ENCODE data around the gene TKTL1. TPM values are rescaled to one million over a fixed set of nuclear protein-coding genes. Genes with fewer than 3 reads are reported as not detected.

The TKTL1 gene
- total RNA-seq, 1 donor from 2014 or later = 0.18 TPM

GRCh38 chrX:154371017-154371788, 75.6 kb downstream of the TKTL1 start:
- DNase-seq (ENCODE audit: low spot score) (peak; percentile 96), ATAC-seq (peak; percentile 76)
- intact Hi-C loops (cut with DNase I) = no loop called here

GRCh38 chrX:154371789-154372300, 76.2 kb downstream of the TKTL1 start:
- ATAC-seq = no peak
- intact Hi-C loops (cut with DNase I) = no loop called here
- DNase-seq (ENCODE audit: low spot score) = no peak

DNA sequence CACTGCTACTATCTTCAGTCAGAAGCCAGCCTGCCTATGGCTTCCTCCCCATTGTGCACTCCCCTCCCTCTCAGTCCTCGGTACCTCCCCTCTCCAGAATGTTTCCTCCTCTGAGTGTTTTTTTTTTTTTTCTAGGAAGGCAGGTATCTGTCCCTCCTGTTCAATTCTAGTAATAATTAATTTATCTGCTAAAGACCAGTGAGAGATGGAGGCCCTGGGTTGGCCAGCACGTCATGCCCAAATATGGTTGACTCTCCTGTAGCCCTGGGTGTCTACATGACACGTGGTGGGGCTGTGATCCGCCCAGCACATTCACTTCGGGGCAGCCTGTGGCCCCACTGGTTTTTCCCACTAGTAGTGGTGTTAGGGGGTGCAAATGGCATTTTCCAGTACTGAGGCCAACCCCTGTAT, 77.0 kb downstream of the TKTL1 start:
- intact Hi-C loops (cut with DNase I) = no loop called here
- ATAC-seq = no peak

DNA sequence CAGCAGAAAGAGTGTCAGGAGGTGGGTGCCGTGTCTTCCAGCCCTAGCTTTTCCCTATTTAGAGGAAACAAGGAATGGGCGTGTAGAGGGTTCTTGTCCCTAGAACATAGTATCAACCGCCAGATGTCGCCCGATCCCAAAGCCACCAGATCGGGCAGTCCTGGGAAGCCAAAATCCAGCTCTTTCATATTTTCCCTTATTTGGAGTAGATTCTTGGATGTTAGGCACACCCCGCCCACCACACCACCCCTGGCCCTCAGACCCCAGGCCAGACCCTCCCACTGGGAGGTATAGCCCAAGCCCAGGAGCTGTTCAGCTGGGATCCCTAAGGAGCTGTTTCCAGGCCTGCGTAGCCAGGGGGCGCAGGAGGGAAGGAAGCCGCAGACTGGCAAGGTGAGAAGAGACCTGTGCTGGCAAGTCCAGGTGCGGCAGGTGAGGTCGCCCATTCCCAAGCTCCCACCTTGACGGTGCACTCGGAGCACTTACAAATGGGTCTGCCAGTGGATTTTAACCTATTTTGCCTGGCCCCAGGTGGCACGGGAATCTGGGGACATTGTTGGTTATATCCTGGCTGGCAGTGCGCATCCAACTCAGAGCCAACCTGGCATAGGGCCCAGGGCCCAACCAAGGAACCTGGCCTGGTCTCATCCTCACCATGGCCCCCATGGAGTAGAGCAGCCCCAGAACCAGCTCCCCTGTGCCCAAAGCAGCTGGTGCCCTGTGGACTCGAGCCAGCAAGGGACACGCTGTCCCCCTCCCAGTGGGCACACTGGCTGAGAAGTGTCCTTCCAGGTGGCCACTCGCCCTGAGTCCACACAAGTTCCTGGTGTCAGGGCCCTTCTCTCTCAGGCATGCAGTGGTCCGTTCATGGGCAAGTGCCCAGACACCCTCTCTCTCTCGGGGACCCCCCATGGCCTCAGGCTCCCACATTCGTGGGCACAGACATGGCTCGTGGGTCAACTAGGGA, 78.0 kb downstream of the TKTL1 start:
- DNase-seq (ENCODE audit: low spot score) = peak; percentile 79
- intact Hi-C loops (cut with DNase I) = no loop called here
- peak; percentile 5 for ATAC-seq

More for the DNA sequence above, 77.0 kb downstream of the TKTL1 start:
- DNase-seq (ENCODE audit: low spot score) = no peak

DNA sequence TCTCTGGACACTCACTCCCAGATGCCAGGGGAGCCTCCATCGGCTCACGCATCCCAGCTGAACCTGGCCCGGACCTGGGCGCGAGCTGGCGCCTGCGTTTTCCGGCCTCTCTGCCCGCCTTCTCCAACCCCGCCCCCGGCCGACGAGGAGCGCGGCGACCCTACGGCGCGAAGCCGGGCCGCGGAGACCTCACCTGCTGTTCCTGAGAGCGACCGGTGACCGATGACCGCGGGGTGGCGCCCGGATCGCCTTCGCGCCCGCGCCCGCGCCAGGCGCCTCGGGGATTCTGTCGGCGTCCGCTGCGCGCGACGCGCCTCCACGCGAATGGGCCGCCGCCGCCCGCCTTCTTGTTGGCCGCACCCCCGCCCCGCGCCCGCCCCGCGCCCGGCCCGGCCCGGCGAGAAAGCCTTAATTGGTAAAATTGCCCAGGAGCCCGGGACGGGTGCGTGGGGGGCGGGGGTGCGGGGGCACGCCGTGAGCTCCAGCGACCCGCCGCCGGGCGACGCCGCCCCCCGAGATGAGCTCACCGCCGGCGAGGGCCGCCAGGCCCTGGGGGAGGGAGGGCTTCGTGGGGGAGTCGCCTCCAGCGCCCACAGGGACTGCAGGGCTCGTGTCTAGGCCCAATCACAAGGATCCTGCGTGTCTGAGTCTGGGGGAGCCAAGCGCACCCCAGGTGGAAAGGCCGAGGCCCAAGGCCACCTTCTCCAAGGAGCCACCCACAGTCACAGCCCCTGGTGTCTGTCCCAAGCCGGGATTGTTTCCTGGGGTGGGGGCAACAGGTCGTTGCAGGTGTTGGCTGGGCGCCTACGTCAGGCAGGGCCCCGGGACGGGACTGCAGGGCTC, 78.9 kb downstream of the TKTL1 start, which contains the start of gene FLNA:
FLNA (minus strand) TSS at position 322 of the 843 bp plus-strand sequence. CDS start 3,389 bp downstream, outside the sequence.
- DNase-seq (ENCODE audit: low spot score) (no peak), ATAC-seq (no peak)
- intact Hi-C loops (cut with DNase I) = no loop called here

- intact Hi-C loops (cut with DNase I) = no loop called here
- ATAC-seq (no peak), DNase-seq (ENCODE audit: low spot score) (no peak)
Measured at GRCh38 chrX:154375156-154375504, 79.5 kb downstream of the TKTL1 start.

- ATAC-seq = no peak
- DNase-seq (ENCODE audit: low spot score) = no peak
- intact Hi-C loops (cut with DNase I) = no loop called here
Measured at GRCh38 chrX:154376774-154377173, 81.2 kb downstream of the TKTL1 start.

DNA sequence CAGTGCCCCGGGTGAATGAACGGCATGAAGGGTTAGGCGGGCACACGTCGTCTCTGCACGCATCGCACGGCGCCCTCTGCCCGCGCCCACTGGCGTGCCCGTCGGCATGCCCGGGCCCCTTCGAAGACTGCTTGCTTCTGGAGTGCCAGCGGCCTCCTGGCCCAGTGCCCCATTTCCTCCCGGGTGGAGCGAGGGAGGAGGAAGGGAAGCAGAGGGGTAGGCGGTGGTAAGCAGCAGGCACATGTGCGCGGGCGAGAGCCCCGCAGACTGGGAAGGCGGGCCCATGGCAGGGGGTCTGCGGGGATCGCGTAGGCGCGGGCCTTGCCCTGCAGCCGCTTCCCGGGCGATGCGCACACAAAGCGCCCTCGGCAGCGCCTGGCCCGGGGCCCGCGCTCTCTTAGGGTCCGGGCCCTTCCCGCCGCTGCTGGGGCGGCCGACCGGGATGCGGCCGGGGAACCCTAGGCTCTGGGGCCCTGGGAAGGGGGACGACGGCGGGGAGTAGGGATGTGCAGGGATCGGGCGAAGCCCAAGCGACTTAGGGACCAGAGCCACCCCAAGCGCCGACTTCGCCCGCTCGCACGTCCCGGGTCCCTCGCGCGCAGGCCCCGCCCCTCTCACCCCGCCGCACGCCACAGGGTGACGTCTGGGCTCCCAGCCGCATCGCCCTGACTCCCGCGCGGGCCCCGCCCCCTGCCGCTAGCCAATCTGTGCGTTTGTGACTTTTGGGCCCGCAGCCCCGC, 82.6 kb downstream of the TKTL1 start:
- intact Hi-C loops (cut with DNase I) = no loop called here
- DNase-seq (ENCODE audit: low spot score) = peak; percentile 85
- ATAC-seq = no peak

DNA sequence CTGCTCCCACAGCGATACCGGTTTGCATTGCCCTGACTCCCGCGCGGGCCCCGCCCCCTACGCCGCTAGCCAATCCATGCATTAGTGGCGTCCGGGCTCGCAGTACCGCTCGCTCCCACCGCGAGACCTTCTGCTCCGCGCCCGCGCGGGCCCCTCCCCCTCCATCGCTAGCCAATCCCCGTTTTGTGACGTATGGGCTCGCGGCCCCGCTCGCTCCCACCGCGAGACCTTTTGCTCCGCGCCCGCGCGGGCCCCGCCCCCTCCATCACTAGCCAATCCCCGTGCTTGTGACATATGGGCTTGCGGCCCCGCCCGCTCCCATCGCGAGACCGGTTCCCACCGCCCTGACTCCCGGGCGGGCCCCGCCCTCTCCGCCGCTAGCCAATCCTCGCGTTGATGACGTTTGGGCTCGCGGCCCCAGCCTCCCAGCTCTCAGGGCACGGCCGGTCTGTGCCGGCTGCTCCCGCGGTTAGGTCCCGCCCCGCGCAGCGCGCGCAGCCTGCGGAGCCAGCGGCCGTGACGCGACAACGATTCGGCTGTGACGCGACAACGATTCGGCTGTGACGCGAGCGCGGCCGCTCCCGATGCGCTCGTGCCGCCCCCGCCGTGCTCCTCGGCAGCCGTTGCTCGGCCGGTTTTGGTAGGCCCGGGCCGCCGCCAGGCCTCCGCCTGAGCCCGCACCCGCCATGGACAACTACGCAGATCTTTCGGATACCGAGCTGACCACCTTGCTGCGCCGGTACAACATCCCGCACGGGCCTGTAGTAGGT, 83.4 kb downstream of the TKTL1 start, which contains the start of gene EMD:
EMD (plus strand) TSS at position 497 of the 770 bp plus-strand sequence; CDS start at position 687, 190 bp downstream.
- ATAC-seq = peak; percentile 92
- intact Hi-C loops (cut with DNase I) = no loop called here
- peak; percentile 97 for DNase-seq (ENCODE audit: low spot score)

DNA sequence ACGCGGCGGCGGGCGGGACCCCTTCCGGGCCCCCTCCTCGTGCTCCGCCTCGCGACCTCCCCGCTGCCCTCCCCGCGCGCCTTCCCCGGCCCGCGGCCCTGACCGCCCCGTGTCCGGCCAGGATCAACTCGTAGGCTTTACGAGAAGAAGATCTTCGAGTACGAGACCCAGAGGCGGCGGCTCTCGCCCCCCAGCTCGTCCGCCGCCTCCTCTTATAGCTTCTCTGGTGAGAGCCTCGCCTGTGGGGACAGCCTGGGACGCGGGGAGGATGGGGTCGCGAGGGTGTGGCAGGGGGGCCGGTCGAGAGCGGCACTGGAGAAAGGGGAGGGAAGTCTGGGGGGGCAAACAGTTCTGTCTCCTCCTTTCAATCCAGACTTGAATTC, 84.0 kb downstream of the TKTL1 start:
- no peak for ATAC-seq
- intact Hi-C loops (cut with DNase I) = no loop called here
- peak; percentile 68 for DNase-seq (ENCODE audit: low spot score)

Other genes with a start within 250 kb of the TKTL1 start
- gene MECP2, start 198.1 kb upstream of the TKTL1 start, total RNA-seq = 85.6 TPM
- not detected for gene OPN1LW, start 151.6 kb upstream of the TKTL1 start, total RNA-seq
- gene OPN1MW, start 113.2 kb upstream of the TKTL1 start, total RNA-seq = not detected
- not detected for gene OPN1MW2, start 76.0 kb upstream of the TKTL1 start, total RNA-seq
- gene OPN1MW3, start 38.2 kb upstream of the TKTL1 start, total RNA-seq = not detected
- not detected for gene TEX28, start 671 bp upstream of the TKTL1 start, total RNA-seq
- 1,228 TPM for gene FLNA, start 78.8 kb downstream of the TKTL1 start, total RNA-seq
- gene EMD, start 83.5 kb downstream of the TKTL1 start, total RNA-seq = 61.5 TPM
- gene RPL10, start 102.6 kb downstream of the TKTL1 start, total RNA-seq = 2,095 TPM
- gene DNASE1L1, start 113.5 kb downstream of the TKTL1 start, total RNA-seq = 18.4 TPM
- 56.7 TPM for gene TAFAZZIN, start 115.7 kb downstream of the TKTL1 start, total RNA-seq
- 59.1 TPM for gene ATP6AP1, start 132.9 kb downstream of the TKTL1 start, total RNA-seq
- gene GDI1, start 141.4 kb downstream of the TKTL1 start, total RNA-seq = 177 TPM
- 51.1 TPM for gene FAM50A, start 148.3 kb downstream of the TKTL1 start, total RNA-seq
- gene PLXNA3, start 162.5 kb downstream of the TKTL1 start, total RNA-seq = 73.0 TPM
- 10.6 TPM for gene LAGE3, start 183.5 kb downstream of the TKTL1 start, total RNA-seq
- 29.4 TPM for gene UBL4A, start 190.8 kb downstream of the TKTL1 start, total RNA-seq
- gene SLC10A3, start 194.8 kb downstream of the TKTL1 start, total RNA-seq = 17.7 TPM
- gene FAM3A, start 220.4 kb downstream of the TKTL1 start, total RNA-seq = 40.3 TPM